ENCODE data around the gene SCARB2. TPM values are rescaled to one million over a fixed set of nuclear protein-coding genes. Genes with fewer than 3 reads are reported as not detected.

The SCARB2 gene
- total and polyA plus RNA-seq, 2 of the 4 experiments (the other 2 are of a cell fraction): 69.2 to 102 TPM

DNA sequence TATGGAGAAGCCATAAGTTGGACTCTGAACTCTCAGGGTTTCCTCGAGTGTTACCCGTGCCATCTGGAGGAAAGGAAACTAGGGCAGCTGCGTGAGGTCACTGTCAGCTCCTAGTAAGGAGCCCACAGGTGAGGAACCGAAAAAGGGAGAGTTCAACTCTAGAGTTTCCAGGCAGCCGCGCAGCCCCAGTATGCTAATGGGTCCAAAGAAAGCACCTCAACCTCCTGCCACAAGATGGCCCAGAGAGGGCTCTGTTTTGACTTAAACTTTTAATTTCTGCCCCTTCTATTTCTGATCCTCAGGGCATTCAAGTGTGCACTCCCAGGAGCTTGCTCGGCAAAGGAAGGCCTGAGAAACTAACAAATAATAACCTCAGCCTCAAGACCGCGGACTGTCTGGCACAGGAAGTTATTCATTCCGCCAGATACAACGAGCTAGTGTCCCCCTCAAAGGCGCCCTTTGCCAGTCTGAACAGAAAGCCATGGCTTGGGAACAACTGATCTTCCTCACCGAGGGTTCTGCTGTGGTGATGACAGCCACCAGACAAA is 13.9 kb downstream of the SCARB2 start:
- Histone ChIP-seq H2BK15ac (ENCODE audit: low read depth, low read length) (no peak overlapping the region; the same call in 2 of the 3 replicates), H3K56ac (ENCODE audit: extremely low read depth, insufficient read depth, low read length) (no peak overlapping the region), H3K79me1 (ENCODE audit: low read depth in 1 of 2, low read length in 2 of 2) (peaks cover 26 to 80% of the 10 kb centered on the region in 2 experiments), H2BK120ac (ENCODE audit: low read depth, low read length) (peak overlapping the region; percentile 19; the same call in 1 of the 2 replicates), H2AK9ac (replicated peaks; ENCODE audit: low read depth, low read length, poor library complexity) (peak overlapping the region; percentile 5), H2BK5ac (ENCODE audit: low read depth, low read length, poor library complexity, severe bottlenecking) (peak overlapping the region; percentile 46), H3K18ac (ENCODE audit: low read depth, low read length) (peak overlapping the region; percentile 33), H3K4me1 (ENCODE audit: control insufficient read depth, insufficient read depth, low read length) (peaks cover 36% of the 10 kb centered on the region), H3K4ac (ENCODE audit: low read depth, low read length) (peak overlapping the region; percentile 18; the same call in 1 of the 2 replicates), H4K5ac (ENCODE audit: low read depth, low read length) (peak overlapping the region; percentile 1), H2AFZ (replicated peaks; ENCODE audit: low read length, poor library complexity) (peak overlapping the region; percentile 50), H4K8ac (ENCODE audit: low read depth in 2 of 2, low read length in 2 of 2) (peak overlapping the region in 1 of 2 experiments; percentile 45; a peak in 2 of 4 replicates), H3K4me3 (ENCODE audit: insufficient read depth, low read depth, low read length) (no peak overlapping the region), H3K9me3 (ENCODE audit: control insufficient read depth, insufficient read depth, low read length) (no peaks in the 10 kb centered on the region), H3K23ac (ENCODE audit: low read depth, low read length) (peak overlapping the region; percentile 74), H3K9me1 (ENCODE audit: insufficient read depth, low read length) (peaks cover 20% of the 10 kb centered on the region), H4K20me1 (ENCODE audit: insufficient read depth, low read length) (peaks cover 27% of the 10 kb centered on the region; the same call in 1 of the 2 replicates), H4K91ac (ENCODE audit: insufficient read depth, low read depth, low read length) (0 out of 2 replicates have a peak overlapping the region, but pooled peaks have one; percentile 15), H3K14ac (replicated peaks; ENCODE audit: low read depth, low read length) (peak overlapping the region; percentile 33), H3K36me3 (ENCODE audit: control insufficient read depth, insufficient read depth, low read length) (peaks cover 4% of the 10 kb centered on the region; the same call in 1 of the 2 replicates), H3K27ac (ENCODE audit: insufficient read depth, low read length) (peak overlapping the region; percentile 12; the same call in 1 of the 2 replicates), H2AK5ac (ENCODE audit: low read depth, low read length) (peak overlapping the region; percentile 10; the same call in 1 of the 2 replicates), H3K4me2 (ENCODE audit: low read depth, low read length) (peak overlapping the region; percentile 56), H3K27me3 (ENCODE audit: control insufficient read depth, insufficient read depth, low read length) (no peaks in the 10 kb centered on the region), H3K9ac (ENCODE audit: low read depth, low read length) (peak overlapping the region; percentile 3; the same call in 1 of the 2 replicates), H2BK20ac (ENCODE audit: low read depth, low read length) (no peak overlapping the region)
- WGBS, 2 experiments (ENCODE audit: extremely low coverage in 2 of 2, insufficient read length in 1 of 2): 20% methylated on average over 7 of the region's 13 CpGs; no CpG with 5 or more reads in 1 of the 2 experiments
- DNase-seq: peak; percentile 31
- intact Hi-C loops (cut with micrococcal nuclease): loop anchor here (2.0 kb wide), 1 partner anchor 13 kb away; the partner anchor contains the start of gene SCARB2
- dilution Hi-C loops (cut with HindIII; ENCODE audit: low sequenced_read_pairs, unreplicated experiment): no loop called here
- BruUV-seq (replicated peaks): no TSS peak
- POLR2A ChIA-PET (ENCODE audit: unreplicated experiment): no interaction called here
- TF ChIP-seq BHLHE40 (IDR thresholded peaks at IDR 0.05; ENCODE audit: low read depth, low read length): no peak
- no peak for TF ChIP-seq CEBPB (IDR thresholded peaks at IDR 0.05; ENCODE audit: low read depth, low read length)
- no peak for TF ChIP-seq POLR2A (IDR thresholded peaks at IDR 0.05; ENCODE audit: low read depth, low read length)
- no peak for TF ChIP-seq RAD21 (IDR thresholded peaks at IDR 0.05; ENCODE audit: low read length)
- no peak for TF ChIP-seq FOS (IDR thresholded peaks at IDR 0.05; ENCODE audit: low read depth, low read length)
- TF ChIP-seq MAFK (IDR thresholded peaks at IDR 0.05; ENCODE audit: low read depth, low read length): no peak
- TF ChIP-seq MAZ (IDR thresholded peaks at IDR 0.05; ENCODE audit: borderline replicate concordance, low read depth, low read length): no peak
- no peak for TF ChIP-seq NFE2L2 (IDR thresholded peaks at IDR 0.05; ENCODE audit: low read depth, low read length)
- in situ Hi-C loops (cut with MboI; ENCODE audit: low sequenced_read_pairs): loop anchor here (10.0 kb wide), 1 partner anchor 305 kb away; no protein-coding TSS in a partner anchor
- CTCF ChIA-PET: no interaction called here
- ATAC-seq (ENCODE audit: low read depth): peak; percentile 8; the same call in 1 of the 2 replicates
